HG03039 (cell line): Measurements from ENCODE around the gene ASXL1.
"Not testable (repeated sequence)": the region's sequence is repeated elsewhere in the genome, so short reads cannot be mapped to it uniquely, and the experiment has no call there.

Source experiments
- ATAC-seq: cut with Tn5 transposase; IDR thresholded peaks from one replicate; pipeline ENCODE4 v1.9.1; 2021; ENCODE audit warnings: mild to moderate bottlenecking, moderate library complexity; ENCODE audit not compliant: unreplicated experiment

ASXL1 gene

DNA sequence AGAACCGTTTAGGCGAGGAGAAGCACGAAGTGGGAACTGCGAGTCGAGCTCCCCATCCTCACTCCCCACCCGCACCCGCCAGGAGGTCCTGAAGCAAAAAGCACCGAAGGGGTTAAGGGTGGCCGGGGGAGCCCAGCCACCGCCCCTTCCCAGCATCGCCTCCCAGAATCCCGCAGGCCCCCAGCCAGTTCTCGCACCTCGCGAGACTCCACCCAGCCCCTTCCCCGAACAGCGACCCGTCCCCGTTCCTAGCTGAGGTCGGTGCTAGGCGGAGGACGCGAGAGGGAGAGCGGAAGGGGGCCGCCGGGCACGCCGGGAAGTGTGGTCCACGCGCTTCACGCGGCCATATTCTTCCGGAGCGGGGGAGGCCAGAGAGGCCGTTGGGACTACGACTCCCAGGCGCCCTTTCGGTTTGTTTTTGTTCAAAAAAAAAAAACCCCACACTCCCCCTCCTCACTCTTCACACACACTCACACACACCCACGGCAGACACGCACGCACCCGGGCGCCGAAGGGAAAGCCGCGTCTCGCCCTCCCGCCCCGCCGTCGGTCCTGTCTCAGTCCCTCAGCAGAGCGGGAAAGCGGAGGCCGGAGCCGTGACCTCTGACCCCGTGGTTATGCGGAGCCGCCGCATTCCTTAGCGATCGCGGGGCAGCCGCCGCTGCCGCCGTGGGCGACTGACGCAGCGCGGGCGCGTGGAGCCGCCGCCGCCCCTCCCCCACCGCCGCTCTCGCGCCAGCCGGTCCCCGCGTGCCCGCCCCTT is at the start of gene ASXL1:
Gene ASXL1, plus strand, starts transcription at position 463 of the 763 bp plus-strand sequence. CDS start 445 bp downstream, outside the sequence.
- peak; percentile 64 for ATAC-seq

DNA sequence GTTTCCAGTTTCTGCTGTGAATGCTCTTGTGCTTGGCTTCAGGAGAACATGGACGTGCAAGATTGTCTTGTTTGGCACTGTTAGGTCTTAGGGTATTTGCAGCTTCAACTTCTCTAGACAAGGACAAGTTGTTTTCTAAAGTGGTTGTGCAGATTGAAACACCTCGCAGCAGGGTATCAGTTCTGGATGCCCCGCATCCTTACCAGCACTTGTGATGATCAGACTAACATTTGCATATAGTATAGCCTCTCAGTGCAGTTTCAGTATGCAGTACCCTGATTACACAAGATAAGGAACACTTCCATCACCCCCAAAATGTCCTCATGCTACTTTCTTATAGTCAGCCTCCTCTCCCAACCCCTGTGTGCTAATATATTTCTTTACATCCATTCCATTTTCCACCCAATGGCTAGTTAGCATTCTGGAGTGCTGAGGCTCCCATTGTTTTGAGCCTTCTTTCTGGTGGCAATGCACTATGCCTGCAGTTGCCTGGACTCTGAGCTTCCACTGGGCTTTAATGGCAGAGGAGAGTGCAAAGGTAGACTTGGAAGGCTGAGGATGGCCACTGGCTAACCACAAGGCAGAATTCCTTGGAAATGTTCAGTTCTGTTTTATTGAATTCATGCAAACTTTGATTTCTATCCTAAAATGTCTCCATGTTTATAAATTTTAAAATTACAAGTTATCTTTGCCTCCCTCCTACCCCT is 45.3 kb upstream of the ASXL1 start:
- no peak for ATAC-seq

GRCh38 chr20:32314768-32315167 is 43.4 kb upstream of the ASXL1 start:
- no peak for ATAC-seq

GRCh38 chr20:32315399-32315798 is 42.7 kb upstream of the ASXL1 start:
- ATAC-seq = no peak

- no peak for ATAC-seq
These were observed 42.2 kb upstream of the ASXL1 start for GRCh38 chr20:32315891-32316290.

DNA sequence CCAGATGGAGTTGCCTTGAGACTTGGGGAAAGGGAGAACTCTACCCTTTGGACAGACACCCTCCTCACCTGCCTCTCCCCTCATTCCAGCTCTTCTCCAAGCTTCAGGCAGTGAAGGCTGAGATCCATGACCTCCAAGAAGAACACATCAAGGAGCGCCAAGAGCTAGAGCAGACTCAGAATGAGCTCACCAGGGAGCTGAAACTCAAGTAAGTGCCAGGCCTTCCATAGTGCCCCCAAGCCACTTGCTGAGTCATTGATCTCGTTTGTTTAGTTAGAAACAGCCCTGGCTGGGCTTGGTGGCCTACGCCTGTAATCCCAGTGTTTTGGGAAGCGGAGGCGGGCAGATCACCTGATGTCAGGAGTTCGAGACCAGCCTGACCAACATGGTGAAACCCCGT is 41.5 kb upstream of the ASXL1 start:
- no peak for ATAC-seq

DNA sequence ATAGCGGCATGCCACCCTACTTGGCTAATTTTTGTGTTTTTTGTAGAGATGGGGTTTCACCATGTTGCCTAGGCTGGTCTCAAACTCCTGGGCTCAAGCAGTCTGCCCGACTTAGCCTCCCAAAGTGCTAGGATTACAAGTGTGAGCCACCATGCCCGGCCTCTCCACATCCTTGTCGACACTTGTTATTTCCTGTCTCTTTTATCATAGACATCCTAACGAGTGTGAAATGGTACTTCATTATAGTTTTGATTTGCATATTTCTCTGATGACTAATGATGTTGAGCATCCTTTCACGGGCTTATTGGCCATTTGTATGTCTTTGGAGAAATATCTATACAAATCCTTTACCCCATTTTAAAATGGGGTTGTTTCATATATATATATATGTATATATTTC is 39.0 kb upstream of the ASXL1 start:
- no peak for ATAC-seq

GRCh38 chr20:32320305-32320704 is 37.8 kb upstream of the ASXL1 start:
- ATAC-seq = no peak

DNA sequence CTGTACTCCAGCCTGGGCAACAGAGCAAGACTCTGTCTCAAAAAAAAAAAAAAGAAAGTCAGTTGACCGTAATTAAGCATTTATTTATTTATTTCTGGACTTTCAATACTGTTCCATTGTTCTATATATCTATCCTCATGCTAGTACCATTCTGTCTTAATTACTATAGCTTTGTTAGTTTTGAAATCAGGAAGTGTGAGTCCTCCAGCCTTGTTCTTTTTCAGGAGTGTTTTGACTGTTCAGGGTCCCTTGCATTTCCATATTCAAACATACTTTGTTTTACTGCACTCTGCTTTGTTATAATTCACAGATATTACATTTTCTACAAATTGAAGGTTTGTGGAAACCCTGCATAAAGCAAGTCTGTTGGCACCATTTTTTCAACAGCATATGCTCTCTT is 36.7 kb upstream of the ASXL1 start:
- no peak for ATAC-seq

DNA sequence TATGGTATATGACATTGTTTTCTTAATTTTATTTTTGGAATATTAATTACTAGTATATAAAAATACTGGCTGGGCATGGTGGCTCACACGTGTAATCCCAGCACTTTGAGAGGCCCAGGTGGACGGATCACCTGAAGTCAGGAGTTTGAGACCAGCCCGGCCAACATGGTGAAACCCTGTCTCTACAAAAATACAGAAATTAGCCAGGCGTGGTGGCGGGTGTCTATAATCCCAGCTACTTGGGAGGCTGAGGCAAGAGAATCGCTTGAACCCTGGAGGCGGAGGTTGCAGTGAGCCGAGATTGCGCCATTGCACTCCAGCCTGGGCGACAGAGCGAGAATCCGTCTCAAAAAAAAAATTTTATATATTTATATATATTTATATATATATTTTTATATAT is 35.9 kb upstream of the ASXL1 start:
- ATAC-seq = not testable (repeated sequence)

- not testable (repeated sequence) for ATAC-seq
These were observed 34.4 kb upstream of the ASXL1 start for GRCh38 chr20:32323761-32324160.

DNA sequence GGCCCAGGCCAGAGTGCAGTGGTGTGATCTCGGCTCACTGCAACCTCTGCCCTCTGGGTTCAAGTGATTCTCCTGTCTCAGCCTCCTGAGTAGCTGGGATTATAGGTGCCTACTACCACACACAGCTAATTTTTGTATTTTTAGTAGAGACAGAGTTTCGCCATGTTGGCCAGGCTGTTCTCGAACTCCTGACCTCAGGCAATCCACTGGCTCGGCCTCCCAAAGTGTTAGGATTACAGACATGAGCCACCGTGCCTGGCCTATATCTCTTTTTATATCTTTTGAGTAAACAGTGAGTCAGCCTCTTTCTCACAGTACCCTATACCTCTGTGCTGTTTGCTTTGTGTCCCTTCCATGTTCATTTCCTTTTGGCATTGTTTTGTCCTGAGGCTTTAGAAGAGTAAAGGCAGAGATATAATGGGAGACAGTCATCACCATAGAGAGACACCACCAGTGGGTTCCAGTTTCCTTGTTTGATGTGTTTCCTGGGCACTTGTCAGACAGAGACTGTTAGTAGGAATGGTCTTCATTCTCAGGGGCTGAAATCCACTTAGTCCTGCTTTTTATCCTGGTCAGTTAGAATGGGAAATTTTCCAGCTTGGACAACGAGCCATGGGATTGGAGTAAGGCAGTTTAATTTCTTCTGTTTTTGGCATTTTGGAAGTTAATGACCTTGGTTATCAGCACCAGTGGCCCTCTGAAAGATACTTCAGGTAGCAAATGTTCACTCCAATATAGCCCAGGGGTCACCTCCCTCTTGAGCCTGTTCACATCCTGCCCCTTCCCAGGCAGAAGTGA is 32.2 kb upstream of the ASXL1 start:
- ATAC-seq = no peak

DNA sequence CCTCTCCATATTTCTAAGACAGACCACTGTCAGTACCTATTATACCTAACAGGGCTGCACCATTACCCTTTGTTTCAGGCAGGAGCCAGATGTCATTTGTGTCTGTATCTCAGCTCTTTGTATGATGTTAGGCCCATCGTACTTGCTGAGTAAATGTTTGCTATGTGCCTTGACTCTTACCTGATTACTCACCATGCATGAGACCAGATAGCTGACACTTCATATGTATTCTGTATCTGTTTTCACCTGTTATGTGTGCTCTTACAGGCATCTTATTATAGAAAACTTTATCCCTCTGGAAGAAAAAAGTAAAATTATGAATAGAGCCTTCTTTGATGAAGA is 31.7 kb upstream of the ASXL1 start:
- ATAC-seq = no peak

DNA sequence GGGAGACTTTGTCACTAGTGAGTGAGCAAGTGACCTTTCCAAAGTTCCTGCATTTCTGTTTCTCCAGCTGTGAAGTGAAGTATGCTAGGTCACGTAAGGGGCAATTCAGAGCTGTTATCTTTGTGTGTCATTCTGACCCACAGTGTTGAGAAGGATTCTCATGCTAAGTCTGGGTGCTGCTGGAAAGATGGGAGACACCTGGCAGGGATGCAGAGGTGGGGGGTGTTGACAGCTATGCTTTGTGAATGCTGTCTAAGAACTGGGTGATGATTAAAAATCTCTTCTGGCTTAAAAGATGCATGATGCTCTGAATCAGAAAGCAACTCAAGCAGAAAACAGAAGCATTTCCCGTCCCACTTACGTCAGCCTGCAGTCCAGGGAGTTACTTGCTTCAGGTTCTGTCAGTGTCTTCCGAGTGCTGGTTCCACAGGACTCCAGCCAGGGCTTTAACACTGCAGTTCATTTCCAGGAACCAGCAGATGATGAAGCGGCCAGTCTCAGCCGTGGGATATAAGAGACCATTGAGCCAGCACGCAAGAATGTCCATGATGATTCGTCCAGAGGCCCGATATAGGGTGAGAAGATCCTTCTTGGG is 30.9 kb upstream of the ASXL1 start:
- no peak for ATAC-seq

DNA sequence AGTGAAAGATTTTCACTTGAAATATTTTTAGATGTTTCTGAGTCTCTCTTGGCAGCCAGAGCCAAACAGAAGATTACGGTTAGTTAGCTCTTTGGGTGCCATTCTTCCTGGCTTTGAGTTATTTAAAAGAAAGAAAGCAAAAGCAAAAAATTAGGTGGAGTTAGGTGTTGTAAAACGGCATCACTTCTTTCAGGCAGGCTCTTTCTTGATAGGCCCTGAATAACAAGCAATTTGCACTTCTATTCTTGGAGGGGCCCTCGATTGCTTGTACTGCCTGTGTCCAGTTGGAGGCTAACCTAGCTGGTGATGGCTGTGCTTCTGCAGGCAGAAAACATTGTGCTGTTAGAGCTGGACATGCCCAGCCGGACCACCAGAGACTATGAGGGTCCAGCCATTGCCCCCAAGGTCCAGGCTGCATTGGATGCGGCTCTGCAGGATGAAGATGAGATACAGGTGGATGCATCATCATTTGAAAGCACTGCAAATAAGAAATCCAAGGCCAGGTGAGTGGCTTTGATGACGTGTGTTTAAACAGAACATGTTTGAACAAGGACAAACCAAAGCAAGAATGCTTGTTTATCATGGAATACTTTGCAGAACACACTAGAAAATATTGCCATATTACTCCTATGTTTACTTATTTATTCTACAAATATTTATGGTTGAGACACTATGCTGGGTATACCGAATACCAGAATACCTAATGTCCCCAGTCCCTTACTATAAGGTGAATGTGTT is 28.1 kb upstream of the ASXL1 start:
- no peak for ATAC-seq

- ATAC-seq = no peak
These were observed 27.6 kb upstream of the ASXL1 start for GRCh38 chr20:32330555-32330897.

DNA sequence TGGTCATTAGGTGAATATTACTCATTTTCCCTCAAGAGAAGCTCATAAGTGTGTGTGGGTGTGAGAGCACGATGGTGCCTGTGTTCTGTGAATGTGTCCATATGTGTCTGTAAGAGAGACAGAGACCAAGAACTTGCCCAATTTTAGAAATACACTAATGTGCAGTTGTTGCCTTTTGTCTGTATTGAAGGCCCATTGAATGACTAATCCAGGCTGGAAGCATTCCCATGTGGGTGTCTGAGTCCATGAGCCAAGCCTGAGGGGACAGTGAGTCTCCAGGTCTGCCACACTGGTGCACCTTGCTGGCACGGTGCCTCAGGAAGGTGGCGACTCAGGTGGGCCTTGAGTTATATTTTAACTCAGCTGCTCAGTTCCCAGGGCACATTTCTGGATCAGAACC is 25.5 kb upstream of the ASXL1 start:
- peak; percentile 10 for ATAC-seq

- peak; percentile 46 for ATAC-seq
These were observed 24.7 kb upstream of the ASXL1 start for GRCh38 chr20:32333181-32333987.

GRCh38 chr20:32333988-32334885 is 23.9 kb upstream of the ASXL1 start:
- ATAC-seq = peak; percentile 14
